HG02798 (cell line): ENCODE results near the gene SDSL.

Experiments used
- ATAC-seq: cut with Tn5 transposase; IDR thresholded peaks from one replicate; pipeline ENCODE4 v1.9.1; 2021; ENCODE audit warnings: mild to moderate bottlenecking; ENCODE audit not compliant: unreplicated experiment, poor library complexity

SDSL gene, protein sequence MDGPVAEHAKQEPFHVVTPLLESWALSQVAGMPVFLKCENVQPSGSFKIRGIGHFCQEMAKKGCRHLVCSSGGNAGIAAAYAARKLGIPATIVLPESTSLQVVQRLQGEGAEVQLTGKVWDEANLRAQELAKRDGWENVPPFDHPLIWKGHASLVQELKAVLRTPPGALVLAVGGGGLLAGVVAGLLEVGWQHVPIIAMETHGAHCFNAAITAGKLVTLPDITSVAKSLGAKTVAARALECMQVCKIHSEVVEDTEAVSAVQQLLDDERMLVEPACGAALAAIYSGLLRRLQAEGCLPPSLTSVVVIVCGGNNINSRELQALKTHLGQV

DNA sequence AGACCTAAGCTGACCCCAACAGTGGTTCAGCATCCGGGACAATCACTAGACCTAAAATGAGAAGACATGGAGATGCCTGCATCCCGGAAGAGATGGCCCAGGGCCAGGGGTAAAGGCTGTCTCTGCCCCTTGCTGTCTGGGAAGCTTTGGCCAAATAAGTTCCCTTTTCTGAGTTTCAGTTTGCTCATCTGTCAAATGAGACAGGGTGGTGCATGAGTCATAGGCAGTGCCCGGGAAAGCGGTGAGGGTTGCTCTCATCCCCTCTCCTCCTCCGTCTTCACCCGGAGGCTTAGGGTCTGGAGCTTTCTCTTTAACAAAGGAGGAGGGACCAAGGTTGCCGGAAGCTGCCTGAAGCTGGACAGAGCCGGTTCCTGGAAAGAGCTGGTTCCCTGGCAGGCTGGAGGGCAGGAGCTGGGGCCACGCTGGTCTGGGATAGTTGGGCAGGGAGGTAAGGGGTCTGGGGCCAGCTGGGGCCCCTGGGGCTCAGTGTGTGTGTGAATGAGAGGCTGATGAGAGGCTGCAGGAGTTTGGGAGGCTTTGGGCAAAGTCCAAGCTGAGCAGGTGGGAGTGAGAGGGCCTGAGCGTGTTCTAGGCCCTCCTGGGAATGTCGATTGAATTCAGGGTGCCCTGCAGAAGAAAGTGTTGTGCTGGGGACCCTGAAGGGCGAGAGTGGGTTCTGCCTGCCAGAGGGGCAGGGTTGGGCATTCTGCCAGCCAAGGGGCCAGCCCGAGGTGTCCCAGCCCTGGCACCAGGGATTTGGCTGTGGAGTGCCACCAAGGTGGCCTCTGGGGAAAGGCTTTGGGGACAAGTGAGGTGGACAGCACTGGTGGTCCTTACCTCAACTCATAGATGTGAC is at the start of gene SDSL:
Gene SDSL, plus strand, starts transcription at position 351 of the 856 bp plus-strand sequence. CDS start 5,603 bp downstream, outside the sequence.
- ATAC-seq, result peak; percentile 92

DNA sequence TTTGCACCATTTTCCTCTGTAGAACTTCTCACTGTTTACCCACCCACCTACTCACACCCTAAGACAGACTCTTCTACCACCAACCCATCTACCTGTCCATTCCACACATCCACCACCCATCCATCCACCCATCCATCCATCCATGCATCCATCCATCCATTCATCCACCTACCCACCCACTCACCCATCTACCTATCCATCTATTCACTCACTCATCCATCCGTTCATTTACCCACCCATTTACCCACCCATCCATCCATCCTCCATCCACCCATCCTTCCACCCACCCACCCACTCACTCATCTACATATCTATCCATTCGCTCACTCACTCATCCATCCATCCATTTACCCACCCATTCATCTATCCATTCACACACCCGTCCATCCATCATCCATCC is 48.7 kb upstream of the SDSL start:
- ATAC-seq, result no peak

DNA sequence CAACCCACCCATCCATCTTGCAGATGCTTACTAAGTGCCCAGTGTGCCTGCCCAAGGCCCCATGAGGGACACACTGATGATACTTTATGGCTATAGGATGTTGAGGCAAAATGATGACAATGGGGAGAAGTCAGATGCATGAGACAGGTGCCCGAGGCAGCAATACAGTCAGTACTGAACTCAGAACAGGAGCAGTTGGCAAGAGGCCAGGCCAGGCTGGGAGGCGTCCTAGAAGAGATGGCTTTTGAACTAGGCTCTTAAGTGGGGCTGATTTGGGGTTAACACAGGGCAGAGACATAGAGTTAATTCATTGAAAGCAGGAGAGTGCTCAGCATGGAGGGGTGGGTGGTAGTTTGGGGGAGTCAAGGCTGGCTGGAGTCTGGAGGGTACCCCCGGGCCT is 48.2 kb upstream of the SDSL start:
- no peak for ATAC-seq

DNA sequence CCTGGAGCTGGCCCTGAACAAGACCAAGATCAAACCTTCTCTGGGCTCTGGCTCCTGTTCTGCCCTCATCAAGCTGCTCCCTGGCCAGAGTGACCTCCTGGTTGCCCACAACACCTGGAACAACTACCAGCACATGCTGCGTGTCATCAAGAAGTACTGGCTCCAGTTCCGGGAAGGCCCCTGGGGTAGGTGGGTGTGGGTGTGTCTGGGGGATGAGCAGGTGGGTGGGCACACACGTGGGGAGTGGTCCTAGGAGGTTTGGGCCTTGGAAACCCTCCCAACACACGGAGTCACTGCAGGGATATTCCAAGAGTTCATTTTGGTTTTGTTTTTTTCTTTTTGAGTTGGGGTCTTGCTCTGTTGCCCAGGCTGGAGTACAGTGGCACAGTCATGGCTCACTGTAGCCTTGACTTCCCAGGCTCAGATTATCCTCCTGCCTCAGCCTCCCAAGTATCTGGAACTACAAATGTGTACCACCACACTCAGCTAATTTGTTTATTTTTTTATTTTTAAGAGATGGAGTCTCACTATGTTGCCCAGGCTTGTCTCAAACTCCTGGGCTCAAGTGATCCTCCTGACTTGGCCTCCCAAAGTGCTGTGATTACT is 47.3 kb upstream of the SDSL start:
- no peak for ATAC-seq

DNA sequence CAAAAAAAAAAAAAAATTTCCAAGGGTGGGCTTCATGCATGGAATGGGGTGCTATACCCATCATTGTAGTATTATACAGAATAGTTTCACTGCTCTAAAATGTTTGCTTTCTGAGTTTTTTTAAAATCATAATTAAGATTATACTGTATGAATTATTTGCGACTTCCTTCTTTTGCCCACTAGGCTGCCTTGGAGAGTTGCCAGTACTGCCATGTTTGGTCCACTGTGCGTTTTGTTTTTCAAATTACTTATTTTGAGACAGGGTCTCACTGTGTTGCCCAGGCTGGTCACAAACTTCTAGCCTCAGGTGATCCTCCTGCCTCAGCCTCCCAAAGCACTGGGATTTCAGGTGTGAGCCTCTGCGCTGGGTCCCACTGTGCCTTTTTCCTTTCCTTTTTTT is 43.9 kb upstream of the SDSL start:
- ATAC-seq, result no peak

DNA sequence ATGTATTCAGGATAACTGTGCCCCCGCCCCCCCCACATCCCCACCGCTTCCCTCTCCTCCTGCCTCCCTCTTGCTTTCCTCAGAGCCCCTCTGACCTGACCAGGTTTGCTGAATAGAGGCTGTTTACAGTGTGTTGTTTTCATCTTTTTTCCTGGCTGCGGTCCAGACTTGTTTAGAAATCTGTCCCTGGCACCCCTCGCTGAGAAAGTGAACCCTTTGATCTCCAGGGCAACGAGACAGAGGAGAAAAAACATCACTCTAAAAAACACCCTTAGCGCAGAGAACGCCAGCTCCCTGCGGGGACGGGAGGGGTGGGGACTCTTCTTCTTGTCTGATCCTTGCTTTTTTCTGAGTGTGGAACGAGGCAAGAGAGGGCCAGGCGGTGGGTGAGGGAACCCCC is 41.0 kb upstream of the SDSL start:
- no peak for ATAC-seq

DNA sequence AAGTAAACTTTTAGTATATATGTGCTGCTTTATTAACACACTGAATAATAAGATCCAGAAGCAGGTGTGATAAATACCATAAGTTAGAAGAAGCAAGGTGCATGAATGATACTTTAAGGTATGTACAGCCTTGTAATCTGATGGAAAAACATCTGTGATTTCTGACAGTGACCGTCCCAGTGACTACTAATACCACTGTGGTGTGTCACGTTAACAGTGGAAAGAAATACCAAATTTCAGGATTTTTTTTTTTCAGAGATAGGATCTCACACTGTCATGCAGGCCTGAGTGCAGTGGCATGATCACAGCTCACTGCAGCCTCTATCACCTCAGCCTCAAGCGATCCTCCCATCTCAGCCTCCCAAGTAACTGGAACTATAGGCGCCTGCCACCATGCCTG is 40.0 kb upstream of the SDSL start:
- ATAC-seq, result no peak

DNA sequence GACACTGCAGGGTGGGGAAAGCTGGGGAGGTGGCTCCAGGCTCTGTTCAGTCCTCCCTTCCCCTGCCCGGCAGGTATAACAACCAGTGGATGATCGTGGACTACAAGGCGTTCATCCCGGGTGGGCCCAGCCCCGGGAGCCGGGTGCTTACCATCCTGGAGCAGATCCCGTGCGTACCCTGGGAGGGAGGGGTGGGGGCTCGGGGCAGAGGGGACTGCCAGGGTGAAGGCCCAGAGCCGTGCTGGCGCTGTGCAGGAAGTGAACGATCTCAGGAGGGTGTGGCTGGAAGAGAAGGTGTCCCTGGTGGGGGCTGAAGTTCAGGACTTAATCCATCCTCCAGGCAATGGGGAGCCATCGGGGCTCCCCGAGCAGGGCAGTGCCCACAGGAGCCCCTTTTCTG is 37.4 kb upstream of the SDSL start:
- ATAC-seq, result no peak

DNA sequence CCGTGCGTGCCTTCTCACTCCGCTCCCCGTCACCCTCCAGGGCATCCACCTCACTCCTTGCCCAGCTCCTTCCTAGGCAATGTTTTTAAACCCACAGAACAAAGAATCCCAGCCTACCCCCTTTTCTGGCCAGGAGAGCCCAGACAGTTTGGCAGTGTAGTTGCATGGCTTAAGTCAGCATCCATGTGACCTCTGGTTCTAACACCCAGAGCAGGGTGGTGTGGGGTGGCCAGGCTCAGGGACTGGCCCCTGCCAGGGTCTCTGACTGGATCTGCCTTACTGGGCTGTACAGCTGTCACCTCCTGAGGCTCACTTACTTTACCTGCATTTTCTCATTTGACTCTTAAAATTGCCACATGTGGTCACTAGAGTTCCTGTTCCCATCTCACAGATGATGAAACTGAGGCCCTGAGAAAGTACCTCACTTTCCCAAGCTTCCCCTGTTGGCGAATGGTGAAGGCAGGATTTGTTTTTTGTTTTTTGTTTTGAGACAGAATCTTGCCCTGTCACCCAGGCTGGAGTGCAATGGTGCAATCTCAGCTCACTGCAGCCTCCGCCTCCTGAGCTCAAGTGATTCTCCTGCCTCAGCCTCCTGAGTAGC is 36.8 kb upstream of the SDSL start:
- ATAC-seq, result no peak

DNA sequence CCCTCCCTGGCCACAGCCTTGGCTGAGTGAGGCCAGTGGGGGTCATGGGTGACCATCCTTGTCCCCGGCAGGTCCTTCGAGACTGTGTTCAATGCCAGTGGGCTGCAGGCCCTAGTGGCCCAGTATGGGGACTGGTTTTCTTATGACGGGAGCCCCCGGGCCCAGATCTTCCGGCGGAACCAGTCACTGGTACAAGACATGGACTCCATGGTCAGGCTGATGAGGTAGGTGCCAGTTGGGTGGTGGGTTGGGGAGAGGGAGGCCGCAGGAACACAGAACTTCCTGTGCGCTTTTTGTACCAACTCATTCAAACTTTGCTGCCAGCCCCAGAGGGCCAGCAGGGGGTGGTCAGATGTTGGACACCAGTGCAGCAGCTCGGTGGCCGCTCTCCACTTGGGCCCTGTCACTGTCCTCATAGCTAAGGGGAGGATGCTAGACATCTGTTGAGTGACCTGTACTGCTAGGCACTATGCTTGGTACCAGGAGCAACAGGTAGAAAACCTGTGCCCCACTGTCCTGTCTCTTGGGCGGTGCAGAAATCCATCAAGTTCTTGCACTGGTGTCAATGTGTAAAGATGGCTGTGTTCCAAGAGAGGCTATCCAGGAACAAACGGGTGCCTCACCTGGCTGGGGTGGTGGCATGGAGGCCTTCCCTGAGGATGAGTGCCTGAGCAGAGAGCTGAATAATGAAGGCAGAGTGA is 35.2 kb upstream of the SDSL start:
- no peak for ATAC-seq

DNA sequence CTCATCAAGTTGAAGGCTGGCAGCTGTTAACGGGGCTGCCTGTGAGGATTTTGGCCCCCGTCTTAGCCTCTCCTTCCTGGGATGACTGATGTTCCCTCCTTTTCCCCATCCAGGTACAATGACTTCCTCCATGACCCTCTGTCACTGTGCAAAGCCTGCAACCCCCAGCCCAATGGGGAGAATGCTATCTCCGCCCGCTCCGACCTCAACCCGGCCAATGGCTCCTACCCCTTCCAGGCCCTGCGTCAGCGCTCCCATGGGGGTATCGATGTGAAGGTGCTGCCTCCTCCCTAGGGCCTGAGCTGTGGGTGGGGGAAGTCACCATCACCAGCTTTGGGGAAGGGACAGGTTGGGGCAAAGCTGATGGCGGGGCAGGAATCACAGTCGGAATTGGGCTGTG is 34.5 kb upstream of the SDSL start:
- no peak for ATAC-seq

DNA sequence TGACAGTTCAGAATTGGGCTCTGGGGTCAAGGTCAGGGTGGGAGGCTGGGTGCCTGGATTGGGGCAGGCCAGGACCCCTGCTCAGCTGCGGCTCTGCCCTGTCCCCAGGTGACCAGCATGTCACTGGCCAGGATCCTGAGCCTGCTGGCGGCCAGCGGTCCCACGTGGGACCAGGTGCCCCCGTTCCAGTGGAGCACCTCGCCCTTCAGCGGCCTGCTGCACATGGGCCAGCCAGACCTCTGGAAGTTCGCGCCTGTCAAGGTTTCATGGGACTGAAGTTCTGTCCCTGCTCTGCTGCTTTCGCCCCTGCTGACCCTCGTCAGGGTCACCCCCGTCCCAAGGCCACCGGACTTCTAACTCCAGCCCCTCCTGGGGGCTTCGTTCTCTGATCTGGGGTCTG is 33.8 kb upstream of the SDSL start:
- no peak for ATAC-seq

DNA sequence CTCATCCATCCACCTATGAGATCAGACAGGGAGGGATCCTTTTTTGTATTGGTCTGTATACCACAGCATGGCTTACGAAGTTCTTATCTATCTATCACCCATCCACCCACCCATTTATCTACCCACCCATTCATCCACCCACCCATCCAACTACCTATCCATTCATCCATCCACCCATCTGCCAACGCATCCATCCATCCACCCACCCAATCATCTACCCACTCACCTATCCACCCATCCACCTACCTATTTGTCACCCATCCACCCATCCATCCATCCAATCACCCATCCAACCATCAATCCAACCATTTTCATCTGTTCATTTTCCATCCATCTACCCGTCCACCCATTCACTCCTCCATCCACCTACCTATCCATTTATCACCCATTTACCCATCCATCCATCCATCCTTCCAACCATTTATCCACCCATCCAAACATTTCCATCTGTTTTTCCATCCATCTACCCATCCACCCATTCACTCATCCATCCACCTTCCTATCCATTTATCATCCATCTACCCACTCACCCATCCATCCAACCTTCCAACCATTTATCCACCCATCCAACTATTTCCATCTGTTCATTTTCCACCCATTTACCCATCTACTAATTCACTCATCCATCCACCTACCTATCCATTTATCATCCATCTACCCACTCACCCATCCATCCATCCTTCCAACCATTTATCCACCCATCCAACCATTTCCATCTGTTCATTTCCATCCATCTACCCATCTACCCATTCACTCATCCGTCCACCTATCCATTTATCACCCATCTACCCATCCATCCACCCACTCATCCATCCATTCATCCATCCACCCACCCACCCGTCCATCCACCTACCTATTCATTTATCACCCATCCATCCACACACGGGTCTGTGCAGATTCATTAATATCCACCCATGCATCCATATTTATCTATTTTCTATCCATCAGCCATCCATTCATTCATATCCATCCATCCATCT is 31.8 kb upstream of the SDSL start:
- ATAC-seq, result no peak

DNA sequence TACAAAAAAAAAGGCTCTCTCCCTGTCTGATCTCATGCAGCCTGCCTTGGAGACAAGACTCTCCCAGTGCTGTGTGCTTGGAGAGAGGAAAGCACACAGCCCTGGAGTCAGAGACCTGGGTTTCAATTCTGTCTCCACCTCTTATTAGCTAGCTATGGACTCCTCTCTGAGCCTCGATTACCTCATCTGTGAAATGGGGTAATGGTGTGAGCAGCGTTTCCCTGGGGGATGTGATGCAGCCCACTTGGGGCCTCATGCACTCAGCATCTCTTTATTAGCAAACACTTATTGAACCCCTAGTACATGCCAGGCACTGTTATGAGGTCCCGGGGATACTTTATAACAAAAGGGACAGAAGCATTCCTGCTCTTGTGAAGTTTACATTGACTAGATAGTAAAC is 31.0 kb upstream of the SDSL start:
- ATAC-seq, result no peak

DNA sequence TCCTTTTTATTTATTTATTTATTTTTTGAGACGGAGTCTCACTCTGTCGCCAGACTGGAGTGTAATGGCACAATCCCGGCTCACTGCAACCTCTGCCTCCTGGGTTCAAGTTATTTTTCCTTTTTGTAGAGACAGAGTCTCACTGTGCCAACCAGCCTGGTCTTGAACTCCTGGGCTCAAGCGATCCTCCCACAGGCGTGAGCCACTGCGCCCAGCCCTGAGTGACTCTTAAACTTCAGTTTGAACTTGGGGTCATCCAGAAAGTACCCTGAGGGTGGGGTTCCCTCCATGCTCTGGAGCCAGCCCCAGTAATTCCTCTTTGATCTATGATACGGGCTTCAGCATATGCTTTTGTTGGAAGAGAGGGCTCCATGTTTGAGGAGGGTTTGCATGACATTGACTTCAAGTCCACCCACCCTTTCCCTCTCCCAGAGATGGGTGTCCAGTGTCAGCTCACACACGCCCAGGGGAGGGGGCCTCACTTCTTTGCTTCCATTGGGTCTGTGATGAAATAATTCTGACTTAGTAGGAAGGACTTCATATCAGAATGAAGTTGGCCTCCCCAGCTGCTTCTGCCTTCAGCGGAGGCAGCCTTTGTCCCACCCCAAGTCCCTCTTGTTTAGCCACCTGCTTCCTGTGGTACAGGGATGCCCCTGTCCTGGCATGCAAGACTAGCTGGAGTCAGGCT is 30.4 kb upstream of the SDSL start:
- ATAC-seq, result no peak

DNA sequence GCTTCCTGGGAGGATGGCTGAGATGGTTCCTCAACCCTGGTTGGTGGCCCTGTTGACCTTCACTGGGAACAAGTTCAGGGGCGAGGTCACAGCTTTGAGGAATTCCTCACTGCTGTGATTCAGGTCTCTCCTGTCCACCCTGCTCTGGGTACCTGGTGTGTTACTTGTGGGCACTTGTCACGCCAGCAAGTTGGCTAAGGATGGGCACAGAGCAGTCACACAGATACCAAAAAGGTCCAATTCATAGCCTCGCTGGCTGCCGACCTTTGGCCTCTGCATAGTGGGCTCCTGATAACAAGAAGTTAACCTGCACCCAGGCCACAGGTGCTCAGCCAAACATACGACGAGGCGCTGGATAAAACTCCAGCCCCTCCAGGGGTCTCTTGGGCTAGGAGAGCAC is 29.7 kb upstream of the SDSL start:
- no peak for ATAC-seq

DNA sequence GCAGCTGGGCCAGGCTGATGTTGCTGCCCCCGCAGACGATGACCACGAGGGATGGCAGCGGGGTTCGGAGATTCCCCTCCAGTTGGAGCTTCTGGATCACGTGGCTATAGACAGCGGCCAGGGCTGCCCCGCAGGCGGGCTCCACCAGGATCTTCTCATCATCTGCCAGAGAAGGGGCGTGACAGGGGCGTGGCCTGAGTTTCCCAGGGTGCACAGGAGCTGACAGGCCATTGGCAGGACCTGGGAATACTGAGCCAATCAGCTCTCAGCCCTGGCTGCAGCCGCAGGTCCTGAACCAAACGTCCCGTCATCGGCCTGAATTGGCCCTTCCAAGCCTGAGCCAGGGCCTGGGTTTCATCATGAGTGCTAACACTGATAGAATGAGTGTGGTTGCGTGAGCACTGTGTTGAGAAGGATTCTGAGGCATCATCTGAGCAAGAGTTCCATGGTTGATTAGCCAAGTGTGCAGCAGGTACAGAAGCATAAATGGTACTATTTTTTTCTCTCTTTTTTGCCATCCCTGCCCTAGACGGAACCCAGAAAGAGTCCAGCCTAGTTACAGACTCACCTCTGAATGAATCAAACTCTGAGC is 29.1 kb upstream of the SDSL start:
- ATAC-seq, result no peak

DNA sequence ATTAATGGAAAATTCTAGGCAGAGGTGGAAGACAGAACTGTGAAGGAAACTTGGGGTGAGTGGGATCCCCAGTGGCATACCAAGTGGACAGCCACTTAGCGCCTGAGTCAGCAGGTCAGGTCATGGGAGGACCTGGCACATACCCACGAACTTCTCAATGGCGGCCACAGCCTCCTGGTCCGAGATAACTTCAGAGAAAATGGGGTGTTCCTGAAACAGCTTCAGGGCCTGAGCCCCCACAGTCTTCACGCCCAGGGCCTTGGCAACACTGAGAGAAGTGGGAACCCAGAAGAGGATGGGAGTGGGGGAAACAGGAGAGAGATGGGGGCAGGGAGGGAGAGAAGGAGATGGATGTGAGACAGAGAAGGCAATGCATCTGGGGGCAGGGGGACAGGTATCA is 28.4 kb upstream of the SDSL start:
- no peak for ATAC-seq
